Upper lobe of right lung (tissue), 1 donor: ENCODE results near the gene SSTR1. TPM values are rescaled to one million over a fixed set of nuclear protein-coding genes. Genes with fewer than 3 reads are reported as not detected.

ENCODE experiments used
- ATAC-seq: fragments of 200-7000 bp; cut with Tn5 transposase; one replicate; pipeline ENCODE4 v1.9.1; 2020; ENCODE audit warnings: mild to moderate bottlenecking, moderate library complexity
- DNase-seq: peaks from one replicate; pipeline ENCODE4 v3.0.0-alpha.2; 2020
- H3K27ac ChIP-seq: fragments of 200-600 bp; one replicate; pipeline ENCODE4 v1.8.0; 2022
- H3K27me3 ChIP-seq: fragments of 200-600 bp; one replicate; pipeline ENCODE4 v1.8.0; 2022; ENCODE audit warnings: mild to moderate bottlenecking
- H3K36me3 ChIP-seq: fragments of 200-600 bp; one replicate; pipeline ENCODE4 v1.8.0; 2022
- H3K4me1 ChIP-seq: fragments of 200-600 bp; one replicate; pipeline ENCODE4 v1.8.0; 2022
- H3K4me3 ChIP-seq: fragments of 200-600 bp; one replicate; pipeline ENCODE4 v1.8.0; 2022; ENCODE audit warnings: mild to moderate bottlenecking
- H3K9me3 ChIP-seq: fragments of 200-600 bp; one replicate; pipeline ENCODE4 v1.8.0; 2022
- intact Hi-C: fragments of 100-400 bp; cut with DNase I; formaldehyde crosslinking; loops from one replicate; pipeline ENCODE4 v1.11.0; 2022
- total RNA-seq: library from RNA; stranded (reverse); fragmentation: NEBNext Ultra II Directional; extraction: Animal tissue kit (Norgen Biotek cat#: 25700); gene quantifications from one replicate; pipeline ENCODE4 v1.2.1, GENCODE V29; 2021
- TF ChIP-seq, protein P1 (sequence below): fragments of 200-600 bp; IDR thresholded peaks from one replicate; pipeline ENCODE4 v1.8.0; 2022; ENCODE audit warnings: antibody characterized with exemption
- donor health status: DM: no; HTN: yes; CAD: no; lungs with severe emphysema.

Gene SSTR1
- total RNA-seq, 1 donor from 2014 or later = 9.2 TPM

DNA sequence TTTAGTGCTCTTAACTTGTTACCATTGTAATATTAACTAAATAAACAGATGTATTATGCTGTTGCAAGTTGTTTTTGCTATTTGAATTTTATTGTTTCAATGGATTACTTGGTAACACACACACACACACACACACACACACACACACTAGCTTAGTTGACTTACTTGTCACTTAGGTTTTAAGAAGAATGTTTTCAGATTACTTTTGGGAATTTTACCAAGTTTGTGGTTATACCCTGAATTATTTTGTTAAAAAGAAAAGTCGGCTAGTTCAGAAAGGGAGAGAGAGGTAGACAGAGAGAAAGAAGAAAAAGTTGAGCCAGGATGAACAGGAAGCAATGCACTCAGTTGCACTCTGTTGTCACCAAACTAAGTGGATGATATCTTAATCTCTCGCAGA is 5.3 kb downstream of the SSTR1 start:
- intact Hi-C loops = no loop called here
- DNase-seq (no peak), ATAC-seq (no peak)
- TF ChIP-seq, protein P1, sequence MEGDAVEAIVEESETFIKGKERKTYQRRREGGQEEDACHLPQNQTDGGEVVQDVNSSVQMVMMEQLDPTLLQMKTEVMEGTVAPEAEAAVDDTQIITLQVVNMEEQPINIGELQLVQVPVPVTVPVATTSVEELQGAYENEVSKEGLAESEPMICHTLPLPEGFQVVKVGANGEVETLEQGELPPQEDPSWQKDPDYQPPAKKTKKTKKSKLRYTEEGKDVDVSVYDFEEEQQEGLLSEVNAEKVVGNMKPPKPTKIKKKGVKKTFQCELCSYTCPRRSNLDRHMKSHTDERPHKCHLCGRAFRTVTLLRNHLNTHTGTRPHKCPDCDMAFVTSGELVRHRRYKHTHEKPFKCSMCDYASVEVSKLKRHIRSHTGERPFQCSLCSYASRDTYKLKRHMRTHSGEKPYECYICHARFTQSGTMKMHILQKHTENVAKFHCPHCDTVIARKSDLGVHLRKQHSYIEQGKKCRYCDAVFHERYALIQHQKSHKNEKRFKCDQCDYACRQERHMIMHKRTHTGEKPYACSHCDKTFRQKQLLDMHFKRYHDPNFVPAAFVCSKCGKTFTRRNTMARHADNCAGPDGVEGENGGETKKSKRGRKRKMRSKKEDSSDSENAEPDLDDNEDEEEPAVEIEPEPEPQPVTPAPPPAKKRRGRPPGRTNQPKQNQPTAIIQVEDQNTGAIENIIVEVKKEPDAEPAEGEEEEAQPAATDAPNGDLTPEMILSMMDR = no peak
- Histone ChIP-seq H3K27me3 (peaks cover 40% of the 10 kb centered on the region), H3K27ac (no peak overlapping the region), H3K4me3 (no peak overlapping the region), H3K4me1 (no peaks in the 10 kb centered on the region), H3K9me3 (no peaks in the 10 kb centered on the region), H3K36me3 (no peaks in the 10 kb centered on the region)

DNA sequence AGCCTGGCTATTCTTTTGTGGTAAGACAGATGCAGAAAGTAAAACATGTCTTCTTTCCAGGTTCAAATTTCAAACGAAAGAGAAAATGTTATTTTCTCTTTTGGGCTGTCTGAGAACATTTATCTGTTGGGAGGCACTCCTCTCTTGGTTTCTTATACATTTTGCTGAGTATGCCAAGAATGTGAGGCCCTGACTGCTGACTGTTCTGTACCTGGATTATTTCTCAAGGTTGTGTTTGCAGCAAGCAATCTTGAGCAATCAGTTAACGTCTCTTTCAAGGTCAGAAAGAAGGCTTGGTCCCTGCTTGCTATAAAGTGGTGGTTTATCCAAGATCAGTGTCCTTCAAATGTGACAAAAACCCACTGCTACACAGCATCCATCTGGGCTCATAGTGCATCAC is 9.8 kb downstream of the SSTR1 start:
- Histone ChIP-seq H3K4me3 (no peak overlapping the region), H3K27ac (no peak overlapping the region), H3K27me3 (peaks cover 1% of the 10 kb centered on the region), H3K36me3 (no peaks in the 10 kb centered on the region), H3K9me3 (no peaks in the 10 kb centered on the region), H3K4me1 (no peaks in the 10 kb centered on the region)
- no peak for DNase-seq
- no peak for ATAC-seq
- intact Hi-C loops = no loop called here
- TF ChIP-seq, protein P1 = no peak

DNA sequence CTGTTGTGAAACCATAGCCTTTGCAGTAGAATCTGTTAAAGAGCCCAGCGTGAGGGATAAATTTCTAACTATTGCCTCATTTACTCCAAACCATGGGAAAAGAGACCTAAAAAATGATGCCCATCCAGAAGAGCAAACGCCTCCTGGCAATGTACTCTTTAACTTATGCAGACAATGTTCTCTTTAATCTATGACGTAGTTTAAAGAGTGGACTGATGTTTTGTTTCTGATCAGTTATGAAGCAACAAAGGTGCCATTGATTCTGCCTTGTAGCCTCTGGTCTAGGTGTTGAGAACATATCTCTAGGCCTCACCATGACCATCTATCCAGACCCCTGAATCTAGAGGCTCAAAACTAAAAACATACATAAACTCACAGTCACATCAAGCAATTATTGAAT is 13.4 kb downstream of the SSTR1 start:
- no peak for ATAC-seq

DNA sequence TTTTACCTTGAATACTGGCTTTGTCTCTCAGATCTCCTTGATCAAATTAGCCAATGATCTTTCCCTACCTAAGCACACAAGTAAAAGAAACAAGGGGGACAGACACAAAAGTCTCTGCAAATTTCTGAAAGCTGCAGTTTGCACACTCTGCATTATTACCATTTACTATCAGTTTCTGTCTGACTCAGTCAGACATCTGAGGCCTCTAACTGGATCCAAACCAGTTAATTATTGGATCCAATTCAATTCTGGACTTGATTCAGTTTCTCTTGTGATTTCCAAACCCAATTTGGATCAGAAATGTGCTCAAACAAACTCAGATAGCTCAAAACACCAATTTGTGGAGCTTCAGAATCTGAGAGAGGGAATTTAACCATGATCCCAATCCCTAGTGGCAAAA is 16.6 kb downstream of the SSTR1 start:
- DNase-seq = no peak
- TF ChIP-seq, protein P1 = no peak

More for the DNA sequence above, 13.4 kb downstream of the SSTR1 start:
- DNase-seq = no peak
- Histone ChIP-seq H3K36me3 (no peaks in the 10 kb centered on the region), H3K4me3 (no peak overlapping the region), H3K4me1 (no peaks in the 10 kb centered on the region), H3K9me3 (no peaks in the 10 kb centered on the region), H3K27ac (no peak overlapping the region), H3K27me3 (no peaks in the 10 kb centered on the region)
- TF ChIP-seq, protein P1 = no peak
- intact Hi-C loops = no loop called here

DNA sequence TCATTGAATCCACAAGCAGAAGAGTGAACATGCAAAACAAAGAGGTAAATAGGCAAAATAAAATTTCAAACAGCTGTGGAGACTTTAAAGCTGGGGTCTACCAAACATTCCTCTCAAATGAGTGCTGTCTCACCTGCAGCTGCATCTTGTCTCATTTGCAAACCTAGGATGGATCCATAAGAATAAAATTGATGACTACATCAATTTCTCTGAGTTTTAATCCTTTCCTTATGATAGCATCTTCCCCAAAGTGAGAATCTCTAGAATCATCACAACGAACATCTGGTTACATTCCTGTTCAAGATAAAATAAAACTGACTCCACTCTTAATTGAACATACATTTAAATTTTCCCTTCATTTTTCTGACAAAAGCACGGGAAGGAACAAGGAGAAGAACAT is 18.2 kb downstream of the SSTR1 start:
- H3K4me1 ChIP-seq = no peaks in the 10 kb centered on the region
- DNase-seq (no peak), ATAC-seq (no peak)
- H3K27ac ChIP-seq = no peak overlapping the region
- intact Hi-C loops = no loop called here
- TF ChIP-seq, protein P1 = no peak
- no peaks in the 10 kb centered on the region for H3K9me3 ChIP-seq
- H3K27me3 ChIP-seq = no peaks in the 10 kb centered on the region
- H3K36me3 ChIP-seq = no peaks in the 10 kb centered on the region
- no peak overlapping the region for H3K4me3 ChIP-seq

More for the DNA sequence above, 16.6 kb downstream of the SSTR1 start:
- intact Hi-C loops = no loop called here
- ATAC-seq = no peak
- no peak overlapping the region for H3K4me3 ChIP-seq
- H3K4me1 ChIP-seq = no peaks in the 10 kb centered on the region
- H3K27ac ChIP-seq = no peak overlapping the region
- H3K27me3 ChIP-seq = no peaks in the 10 kb centered on the region
- H3K36me3 ChIP-seq = no peaks in the 10 kb centered on the region
- H3K9me3 ChIP-seq = no peaks in the 10 kb centered on the region

DNA sequence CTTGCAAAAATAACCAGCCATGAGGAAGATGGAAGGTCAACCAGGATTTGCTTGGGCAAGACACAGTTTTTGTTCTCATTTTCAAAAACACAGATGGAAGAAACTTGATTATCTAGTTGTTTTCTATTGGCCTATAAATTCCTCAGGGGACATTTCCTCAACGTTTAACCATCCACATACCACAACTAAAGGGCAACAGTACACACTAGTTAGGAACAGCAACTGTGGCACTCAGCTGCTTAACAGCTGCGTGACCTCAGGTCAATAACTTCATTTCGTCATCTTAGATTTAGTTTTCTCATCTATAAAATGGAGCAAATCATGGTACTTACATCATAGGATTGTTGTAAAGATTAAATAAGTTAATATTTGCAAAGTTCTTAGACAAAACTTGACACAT is 18.7 kb downstream of the SSTR1 start:
- Histone ChIP-seq H3K9me3 (no peaks in the 10 kb centered on the region), H3K36me3 (no peaks in the 10 kb centered on the region), H3K27me3 (no peaks in the 10 kb centered on the region), H3K4me3 (no peak overlapping the region), H3K4me1 (no peaks in the 10 kb centered on the region), H3K27ac (no peak overlapping the region)
- TF ChIP-seq, protein P1 = no peak
- ATAC-seq (no peak), DNase-seq (no peak)
- intact Hi-C loops = no loop called here
